HG02610 (cell line): ENCODE data around the gene C3orf22.
"Not testable (repeated sequence)": the region's sequence is repeated elsewhere in the genome, so short reads cannot be mapped to it uniquely, and the experiment has no call there.

Source experiments
- ATAC-seq: cut with Tn5 transposase; IDR thresholded peaks from one replicate; pipeline ENCODE4 v1.9.1; 2021; ENCODE audit warnings: mild to moderate bottlenecking, moderate library complexity; ENCODE audit not compliant: unreplicated experiment

The C3orf22 gene

GRCh38 chr3:126544596-126545281 is 14.0 kb downstream of the C3orf22 start:
- no peak for ATAC-seq

DNA sequence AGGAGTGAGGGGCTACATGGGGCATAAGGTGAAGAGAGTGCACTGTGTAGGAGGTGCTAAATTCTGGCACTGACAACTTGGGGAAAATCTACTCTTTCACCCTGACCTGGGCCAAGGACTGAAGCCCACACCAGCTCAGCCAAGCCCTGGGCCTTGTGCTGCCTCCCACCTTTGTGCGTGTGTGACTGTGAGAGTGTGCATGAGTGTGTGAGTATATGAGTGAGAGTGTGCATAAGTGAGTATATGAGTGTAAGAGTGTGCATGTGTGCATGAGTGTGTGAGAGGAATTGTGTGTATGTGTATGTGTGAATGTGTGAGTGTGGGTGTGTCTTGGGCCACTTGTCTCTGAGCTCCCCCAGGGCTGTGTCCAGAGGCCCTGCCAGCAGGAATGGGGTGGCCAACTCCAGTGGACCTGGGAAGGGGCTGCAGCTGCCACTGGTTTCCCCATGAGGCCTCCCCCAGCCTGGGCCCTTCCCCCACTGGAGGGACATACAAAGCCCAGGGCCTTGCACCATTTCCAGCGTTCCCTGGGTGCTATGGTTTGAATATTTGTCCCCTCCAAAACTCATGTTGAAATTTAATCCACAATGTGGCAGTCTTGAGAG is 15.2 kb downstream of the C3orf22 start:
- no peak for ATAC-seq

DNA sequence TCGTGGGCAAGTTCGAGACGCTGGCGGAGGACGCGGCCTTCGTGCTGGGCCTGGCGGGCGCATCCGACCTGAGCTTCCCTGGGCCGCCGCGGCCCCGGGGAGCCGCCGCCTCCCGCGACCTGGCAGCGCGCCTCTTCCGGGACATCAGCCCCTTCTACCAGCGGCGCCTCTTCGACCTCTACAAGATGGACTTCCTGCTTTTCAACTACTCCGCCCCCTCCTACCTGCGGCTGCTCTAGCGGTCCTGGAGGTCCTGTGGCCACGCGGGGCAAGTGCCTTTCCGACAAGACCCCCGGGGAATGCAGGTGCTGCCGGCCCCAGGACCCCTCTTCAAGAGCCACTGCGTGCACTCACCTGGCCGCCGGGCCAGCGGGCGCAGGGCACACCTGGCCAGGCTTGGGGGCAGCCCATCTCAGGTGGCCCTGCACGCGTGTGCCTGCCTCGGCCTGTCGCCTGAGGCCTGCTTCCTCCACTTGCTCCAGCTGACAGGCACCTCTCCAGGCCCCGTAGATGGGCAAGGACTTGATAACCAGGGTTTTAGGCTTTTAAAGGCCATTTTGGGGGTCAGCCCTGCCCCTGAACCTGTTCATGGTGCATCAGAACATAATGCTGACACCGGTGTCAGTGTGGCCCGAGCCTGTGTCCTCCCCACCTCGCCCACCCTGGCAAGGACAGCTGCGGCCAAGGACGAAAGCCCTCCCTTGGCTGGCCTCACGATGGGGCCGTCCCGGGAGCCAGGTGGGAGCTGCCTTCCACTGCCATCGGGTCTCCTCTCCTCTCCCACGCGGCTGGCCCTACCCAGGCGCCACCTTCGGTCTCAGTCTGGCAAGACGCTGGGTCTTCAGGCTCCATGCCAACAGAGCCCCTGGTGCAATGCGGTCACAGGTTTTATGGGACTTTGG is 16.1 kb downstream of the C3orf22 start:
- no peak for ATAC-seq

DNA sequence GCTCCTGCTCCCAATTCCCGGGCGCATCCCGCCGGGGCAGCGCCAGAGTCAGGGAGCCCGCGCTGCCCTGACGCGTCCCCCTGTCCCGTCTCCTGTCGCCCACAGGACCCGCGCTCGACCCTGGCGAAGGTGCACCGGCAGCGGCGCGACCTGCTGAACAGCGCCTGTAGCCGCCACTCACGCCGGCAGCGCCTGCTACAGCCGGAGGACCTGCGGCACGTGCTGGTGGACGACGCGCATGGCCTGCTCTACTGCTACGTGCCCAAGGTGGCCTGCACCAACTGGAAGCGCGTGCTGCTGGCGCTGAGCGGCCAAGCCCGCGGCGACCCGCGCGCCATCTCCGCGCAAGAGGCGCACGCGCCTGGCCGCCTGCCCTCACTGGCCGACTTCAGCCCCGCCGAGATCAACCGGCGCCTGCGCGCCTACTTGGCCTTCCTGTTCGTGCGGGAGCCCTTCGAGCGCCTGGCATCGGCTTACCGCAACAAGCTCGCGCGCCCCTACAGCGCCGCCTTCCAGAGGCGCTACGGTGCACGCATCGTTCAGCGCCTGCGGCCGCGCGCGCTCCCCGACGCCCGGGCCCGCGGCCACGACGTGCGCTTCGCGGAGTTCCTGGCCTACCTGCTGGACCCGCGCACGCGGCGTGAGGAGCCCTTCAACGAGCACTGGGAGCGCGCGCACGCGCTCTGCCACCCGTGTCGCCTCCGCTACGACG is 16.9 kb downstream of the C3orf22 start:
- no peak for ATAC-seq

- ATAC-seq, result no peak
Observed at GRCh38 chr3:126540951-126541627, 17.6 kb downstream of the C3orf22 start.

- no peak for ATAC-seq
Observed at GRCh38 chr3:126540342-126540849, 18.3 kb downstream of the C3orf22 start.

GRCh38 chr3:126539558-126540250 is 19.0 kb downstream of the C3orf22 start:
- no peak for ATAC-seq

DNA sequence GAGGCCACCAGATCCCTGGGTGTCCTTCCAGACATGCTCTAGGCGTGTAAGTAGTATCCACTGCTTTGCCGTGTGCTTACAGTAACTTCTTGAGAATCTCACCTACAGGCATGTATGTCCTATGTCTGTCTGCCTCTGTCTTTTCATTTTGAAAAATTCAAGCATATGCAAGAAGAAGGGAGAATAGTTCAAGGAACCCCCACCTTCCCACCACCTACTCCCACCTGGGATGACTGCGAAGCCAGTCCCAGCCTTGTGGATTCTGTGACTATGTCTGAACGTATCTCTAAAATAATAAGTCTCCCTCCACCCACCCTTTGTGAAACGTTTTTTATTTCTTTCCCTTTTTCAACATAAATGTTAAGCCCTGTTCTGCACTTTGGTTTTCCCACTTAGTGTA is 19.8 kb downstream of the C3orf22 start:
- no peak for ATAC-seq

GRCh38 chr3:126538316-126538715 is 20.4 kb downstream of the C3orf22 start:
- ATAC-seq, result no peak

- ATAC-seq, result no peak
Observed at GRCh38 chr3:126537730-126538281, 20.9 kb downstream of the C3orf22 start.

- no peak for ATAC-seq
Observed at GRCh38 chr3:126537116-126537729, 21.5 kb downstream of the C3orf22 start.

GRCh38 chr3:126536126-126536525 is 22.6 kb downstream of the C3orf22 start:
- ATAC-seq, result no peak

DNA sequence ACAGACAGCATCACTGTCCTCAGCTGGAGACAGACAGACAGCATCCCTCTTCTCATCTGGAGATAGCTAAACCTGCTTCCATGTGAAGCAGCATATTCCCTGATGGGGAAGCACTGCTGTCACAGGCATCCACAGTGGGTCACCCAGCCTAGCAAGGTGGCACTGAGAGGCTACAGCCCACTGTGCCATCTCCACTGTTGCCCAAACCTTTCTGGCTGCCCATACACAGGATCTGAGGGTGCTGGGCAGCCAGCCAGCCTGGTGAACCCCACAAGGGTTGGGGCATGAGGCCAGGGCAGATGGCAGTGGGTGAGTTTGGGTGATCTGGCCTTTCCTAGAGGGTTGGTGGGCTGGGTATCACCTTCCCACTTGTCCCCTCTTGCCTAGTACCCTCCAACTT is 23.1 kb downstream of the C3orf22 start:
- ATAC-seq, result no peak

DNA sequence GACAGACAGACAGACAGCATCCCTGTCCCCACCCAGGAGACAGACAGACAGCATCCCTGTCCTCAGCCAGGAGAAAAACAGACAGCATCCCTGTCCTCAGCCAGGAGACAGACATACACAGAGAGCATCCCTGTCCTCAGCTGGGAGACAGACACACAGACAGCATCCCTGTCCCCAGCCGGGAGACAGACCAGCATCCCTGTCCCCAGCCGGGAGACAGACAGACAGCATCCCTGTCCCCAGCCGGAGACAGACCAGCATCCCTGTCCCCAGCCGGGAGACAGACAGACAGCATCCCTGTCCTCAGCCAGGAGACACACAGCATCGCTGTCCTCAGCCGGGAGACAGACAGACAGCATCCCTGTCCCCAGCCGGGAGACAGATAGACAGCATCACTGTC is 24.0 kb downstream of the C3orf22 start:
- not testable (repeated sequence) for ATAC-seq

GRCh38 chr3:126533506-126533905 is 25.2 kb downstream of the C3orf22 start:
- no peak for ATAC-seq

DNA sequence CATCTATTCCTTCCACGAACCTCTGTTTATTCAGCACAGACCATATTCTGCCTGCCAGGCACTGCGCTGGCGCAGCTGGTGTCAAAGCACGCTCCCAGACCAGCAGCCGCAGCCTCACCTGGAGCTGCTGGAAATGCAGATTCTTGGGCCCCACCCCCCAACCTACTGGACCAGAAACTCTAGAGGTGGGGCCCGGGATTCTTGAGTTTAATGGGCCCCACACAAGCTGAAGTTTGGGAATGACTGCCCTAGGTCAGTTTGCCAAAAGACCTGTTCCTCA is 27.7 kb downstream of the C3orf22 start:
- no peak for ATAC-seq

DNA sequence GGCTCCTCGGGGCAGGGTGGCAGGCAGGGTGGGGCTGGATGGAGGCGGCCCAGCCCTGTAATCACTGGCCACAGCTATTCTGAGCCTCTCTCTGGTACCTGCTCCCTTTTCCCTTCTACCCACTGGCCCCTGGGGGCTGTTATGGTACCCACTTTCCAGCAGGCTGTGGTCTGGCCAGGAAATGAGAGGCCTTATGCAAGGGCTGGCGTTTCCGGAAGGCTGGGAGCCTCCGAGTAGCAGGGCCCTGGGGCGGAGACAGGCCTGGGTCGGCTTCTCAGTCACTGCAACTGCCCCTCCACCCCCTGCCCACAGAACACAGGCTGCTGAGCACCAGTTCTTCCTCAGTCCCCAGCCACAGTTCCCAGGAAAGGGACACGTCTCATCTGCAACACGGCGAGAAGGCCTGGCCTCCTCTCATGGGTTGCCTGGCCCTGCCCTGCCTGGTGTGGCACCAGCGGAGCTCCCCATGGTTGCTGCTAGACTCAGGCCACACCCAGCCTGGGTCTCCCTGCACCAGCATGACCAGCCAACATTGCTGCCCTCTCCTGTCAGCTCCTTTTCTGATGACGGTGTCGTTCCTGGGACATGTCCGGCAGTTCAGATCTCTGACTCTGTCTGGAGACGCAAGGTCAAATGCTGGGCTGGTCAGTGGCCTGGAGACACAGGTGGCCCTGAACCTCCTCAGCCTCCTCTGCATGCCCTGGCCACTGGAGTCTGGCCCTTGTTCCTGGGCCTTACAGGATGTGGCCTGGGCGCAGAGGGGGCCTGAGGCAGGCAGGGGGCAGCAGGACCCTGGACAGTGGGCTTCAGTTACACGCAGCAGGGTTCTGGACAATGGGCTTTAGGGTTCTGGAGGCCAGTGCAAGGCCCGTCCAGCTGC is 28.3 kb downstream of the C3orf22 start:
- ATAC-seq, result no peak

DNA sequence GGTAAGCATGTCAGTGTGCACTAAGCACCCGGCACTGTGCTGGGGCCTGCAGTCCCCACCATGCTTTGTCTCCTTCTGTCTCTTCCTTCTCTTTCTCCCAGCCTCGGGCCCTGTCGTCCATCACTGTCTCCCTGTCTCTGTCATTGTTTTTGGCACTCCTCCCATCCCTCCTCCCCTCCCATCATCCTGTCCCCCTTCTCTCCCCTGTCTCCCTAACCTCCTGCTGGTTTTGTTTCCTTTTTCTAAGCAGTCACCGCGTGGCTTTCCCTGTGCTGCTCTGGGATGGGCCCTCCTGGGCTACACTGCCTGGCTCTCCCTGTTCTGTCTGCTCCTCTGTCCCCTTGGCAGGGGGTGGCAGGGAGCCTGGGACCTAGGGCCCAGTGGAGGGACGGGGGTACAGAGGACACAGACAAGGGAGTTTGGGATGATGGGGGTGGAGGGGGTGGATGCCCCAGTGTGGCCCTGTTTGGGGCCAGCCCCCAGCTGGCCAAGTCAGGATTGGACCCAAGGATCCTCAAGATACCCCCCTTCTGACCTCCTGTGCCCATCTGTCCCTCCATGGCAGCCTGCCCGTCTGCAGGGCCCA is 29.1 kb downstream of the C3orf22 start:
- ATAC-seq, result no peak
